ENCODE results near the gene PATZ1.
"Not testable (repeated sequence)": the region's sequence is repeated elsewhere in the genome, so short reads cannot be mapped to it uniquely, and the experiment has no call there.

PATZ1 gene

GRCh38 chr22:31343235-31344191 lies 2.6 kb downstream of the PATZ1 start:
- DNase-seq (ENCODE audit: low spot score): no peak

- no peak for DNase-seq (ENCODE audit: low spot score)
Observed at GRCh38 chr22:31342389-31343140, 3.6 kb downstream of the PATZ1 start.

GRCh38 chr22:31341386-31342088 lies 4.6 kb downstream of the PATZ1 start:
- DNase-seq (ENCODE audit: low spot score): no peak

- no peak for DNase-seq (ENCODE audit: low spot score)
Observed at GRCh38 chr22:31340765-31341247, 5.3 kb downstream of the PATZ1 start.

GRCh38 chr22:31340360-31340759 lies 5.8 kb downstream of the PATZ1 start:
- no peak for DNase-seq (ENCODE audit: low spot score)

- DNase-seq (ENCODE audit: low spot score): no peak
Observed at GRCh38 chr22:31339148-31339832, 6.9 kb downstream of the PATZ1 start.

- no peak for DNase-seq (ENCODE audit: low spot score)
Observed at GRCh38 chr22:31337178-31337577, 9.0 kb downstream of the PATZ1 start.

- no peak for DNase-seq (ENCODE audit: low spot score)
Observed at GRCh38 chr22:31334329-31334728, 11.8 kb downstream of the PATZ1 start.

GRCh38 chr22:31333641-31334040 lies 12.5 kb downstream of the PATZ1 start:
- no peak for DNase-seq (ENCODE audit: low spot score)

- no peak for DNase-seq (ENCODE audit: low spot score)
Observed at GRCh38 chr22:31332886-31333285, 13.3 kb downstream of the PATZ1 start.

- no peak for DNase-seq (ENCODE audit: low spot score)
Observed at GRCh38 chr22:31332010-31332409, 14.1 kb downstream of the PATZ1 start.

GRCh38 chr22:31329453-31330215 lies 16.5 kb downstream of the PATZ1 start:
- no peak for DNase-seq (ENCODE audit: low spot score)

GRCh38 chr22:31329029-31329428 lies 17.1 kb downstream of the PATZ1 start:
- DNase-seq (ENCODE audit: low spot score): no peak

- no peak for DNase-seq (ENCODE audit: low spot score)
Observed at GRCh38 chr22:31328544-31328960, 17.6 kb downstream of the PATZ1 start.

- no peak for DNase-seq (ENCODE audit: low spot score)
Observed at GRCh38 chr22:31327806-31328543, 18.2 kb downstream of the PATZ1 start.

GRCh38 chr22:31326877-31327276 lies 19.3 kb downstream of the PATZ1 start:
- no peak for DNase-seq (ENCODE audit: low spot score)

GRCh38 chr22:31323578-31324550 lies 22.3 kb downstream of the PATZ1 start:
- no peak for DNase-seq (ENCODE audit: low spot score)

- no peak for DNase-seq (ENCODE audit: low spot score)
Observed at GRCh38 chr22:31321421-31321820, 24.7 kb downstream of the PATZ1 start.

- DNase-seq (ENCODE audit: low spot score): not testable (repeated sequence)
Observed at GRCh38 chr22:31314220-31314619, 31.9 kb downstream of the PATZ1 start.
